Measurements from ENCODE around the gene TRPM2. TPM values are rescaled to one million over a fixed set of nuclear protein-coding genes. Genes with fewer than 3 reads are reported as not detected.
"Not testable (repeated sequence)": the region's sequence is repeated elsewhere in the genome, so short reads cannot be mapped to it uniquely, and the experiment has no call there.

Gene TRPM2
- total RNA-seq, 2 donors from 2014 or later: 2.7 to 26.1 TPM

GRCh38 chr21:44399955-44400790 is 46.8 kb downstream of the TRPM2 start:
- H3K9me3 ChIP-seq (ENCODE audit: control insufficient read depth, low read length, poor library complexity, severe bottlenecking): no peaks in the 10 kb centered on the region
- no peak for DNase-seq
- H3K27me3 Mint-ChIP-seq: no peaks in the 10 kb centered on the region
- no peaks in the 10 kb centered on the region for H3K4me1 Mint-ChIP-seq
- ATAC-seq: no peak
- no peak overlapping the region for H3K27ac Mint-ChIP-seq
- H3K36me3 Mint-ChIP-seq (ENCODE audit: low read depth): peaks cover 2% of the 10 kb centered on the region
- no peak overlapping the region for H3K4me3 Mint-ChIP-seq

- Mint-ChIP-seq H3K27ac (no peak overlapping the region), H3K36me3 (ENCODE audit: low read depth) (peaks cover 2% of the 10 kb centered on the region), H3K4me1 (no peaks in the 10 kb centered on the region), H3K4me3 (no peak overlapping the region), H3K27me3 (no peaks in the 10 kb centered on the region)
- ATAC-seq (no peak), DNase-seq (no peak)
- no peaks in the 10 kb centered on the region for H3K9me3 ChIP-seq (ENCODE audit: control insufficient read depth, low read length, poor library complexity, severe bottlenecking)
Measured at GRCh38 chr21:44400791-44401385, 47.5 kb downstream of the TRPM2 start.

GRCh38 chr21:44401386-44402160 is 48.2 kb downstream of the TRPM2 start:
- no peaks in the 10 kb centered on the region for H3K9me3 ChIP-seq (ENCODE audit: control insufficient read depth, low read length, poor library complexity, severe bottlenecking)
- Mint-ChIP-seq H3K4me3 (no peak overlapping the region), H3K4me1 (no peaks in the 10 kb centered on the region), H3K27ac (no peak overlapping the region), H3K36me3 (ENCODE audit: low read depth) (peaks cover 4% of the 10 kb centered on the region), H3K27me3 (no peaks in the 10 kb centered on the region)
- ATAC-seq (no peak), DNase-seq (no peak)

GRCh38 chr21:44402323-44403105 is 49.1 kb downstream of the TRPM2 start:
- no peaks in the 10 kb centered on the region for H3K4me1 Mint-ChIP-seq
- H3K9me3 ChIP-seq (ENCODE audit: control insufficient read depth, low read length, poor library complexity, severe bottlenecking): no peaks in the 10 kb centered on the region
- H3K27me3 Mint-ChIP-seq: no peaks in the 10 kb centered on the region
- no peak overlapping the region for H3K4me3 Mint-ChIP-seq
- ATAC-seq: no peak
- peaks cover 4% of the 10 kb centered on the region for H3K36me3 Mint-ChIP-seq (ENCODE audit: low read depth)
- no peak overlapping the region for H3K27ac Mint-ChIP-seq
- no peak for DNase-seq

GRCh38 chr21:44403106-44404020 is 49.9 kb downstream of the TRPM2 start:
- peaks cover 4% of the 10 kb centered on the region for H3K36me3 Mint-ChIP-seq (ENCODE audit: low read depth)
- no peaks in the 10 kb centered on the region for H3K9me3 ChIP-seq (ENCODE audit: control insufficient read depth, low read length, poor library complexity, severe bottlenecking)
- no peak overlapping the region for H3K4me3 Mint-ChIP-seq
- H3K4me1 Mint-ChIP-seq: no peaks in the 10 kb centered on the region
- H3K27ac Mint-ChIP-seq: no peak overlapping the region
- no peaks in the 10 kb centered on the region for H3K27me3 Mint-ChIP-seq
- DNase-seq (no peak), ATAC-seq (no peak)

- H3K9me3 ChIP-seq (ENCODE audit: control insufficient read depth, low read length, poor library complexity, severe bottlenecking); H3K4me3 Mint-ChIP-seq; H3K27ac Mint-ChIP-seq; H3K4me1 Mint-ChIP-seq; ATAC-seq; H3K36me3 Mint-ChIP-seq (ENCODE audit: low read depth); H3K27me3 Mint-ChIP-seq; DNase-seq: not testable (repeated sequence)
Measured at GRCh38 chr21:44404482-44404881, 51.1 kb downstream of the TRPM2 start.

- ATAC-seq: no peak
- DNase-seq: no peak
- H3K4me3 Mint-ChIP-seq: no peak overlapping the region
- H3K9me3 ChIP-seq (ENCODE audit: control insufficient read depth, low read length, poor library complexity, severe bottlenecking): no peaks in the 10 kb centered on the region
- no peak overlapping the region for H3K27ac Mint-ChIP-seq
- peaks cover 7% of the 10 kb centered on the region for H3K36me3 Mint-ChIP-seq (ENCODE audit: low read depth)
- peaks cover 2% of the 10 kb centered on the region for H3K4me1 Mint-ChIP-seq
- no peaks in the 10 kb centered on the region for H3K27me3 Mint-ChIP-seq
Measured at GRCh38 chr21:44405091-44405947, 51.9 kb downstream of the TRPM2 start.

GRCh38 chr21:44405948-44406872 is 52.8 kb downstream of the TRPM2 start:
- ATAC-seq (no peak), DNase-seq (no peak)
- no peak overlapping the region for H3K4me3 Mint-ChIP-seq
- peaks cover 2% of the 10 kb centered on the region for H3K4me1 Mint-ChIP-seq
- H3K36me3 Mint-ChIP-seq (ENCODE audit: low read depth): peaks cover 7% of the 10 kb centered on the region
- H3K27ac Mint-ChIP-seq: peak overlapping the region; percentile 48
- H3K27me3 Mint-ChIP-seq: no peaks in the 10 kb centered on the region
- H3K9me3 ChIP-seq (ENCODE audit: control insufficient read depth, low read length, poor library complexity, severe bottlenecking): no peaks in the 10 kb centered on the region

- H3K27ac Mint-ChIP-seq: peak overlapping the region; percentile 48
- no peak for DNase-seq
- H3K4me1 Mint-ChIP-seq: peaks cover 2% of the 10 kb centered on the region
- H3K27me3 Mint-ChIP-seq: no peaks in the 10 kb centered on the region
- no peak for ATAC-seq
- H3K4me3 Mint-ChIP-seq: peak overlapping the region; percentile 22
- H3K9me3 ChIP-seq (ENCODE audit: control insufficient read depth, low read length, poor library complexity, severe bottlenecking): no peaks in the 10 kb centered on the region
- H3K36me3 Mint-ChIP-seq (ENCODE audit: low read depth): peaks cover 5% of the 10 kb centered on the region
Measured at GRCh38 chr21:44406953-44407352, 53.5 kb downstream of the TRPM2 start.

GRCh38 chr21:44407493-44407892 is 54.1 kb downstream of the TRPM2 start:
- Mint-ChIP-seq H3K4me3 (no peak overlapping the region), H3K27me3 (no peaks in the 10 kb centered on the region), H3K36me3 (ENCODE audit: low read depth) (peaks cover 5% of the 10 kb centered on the region), H3K4me1 (peaks cover 2% of the 10 kb centered on the region), H3K27ac (peak overlapping the region; percentile 48)
- ATAC-seq (no peak), DNase-seq (no peak)
- H3K9me3 ChIP-seq (ENCODE audit: control insufficient read depth, low read length, poor library complexity, severe bottlenecking): no peaks in the 10 kb centered on the region

- no peak overlapping the region for H3K4me3 Mint-ChIP-seq
- H3K27me3 Mint-ChIP-seq: no peaks in the 10 kb centered on the region
- H3K27ac Mint-ChIP-seq: no peak overlapping the region
- DNase-seq: no peak
- peaks cover 5% of the 10 kb centered on the region for H3K36me3 Mint-ChIP-seq (ENCODE audit: low read depth)
- H3K9me3 ChIP-seq (ENCODE audit: control insufficient read depth, low read length, poor library complexity, severe bottlenecking): no peaks in the 10 kb centered on the region
- ATAC-seq: no peak
- peaks cover 2% of the 10 kb centered on the region for H3K4me1 Mint-ChIP-seq
Measured at GRCh38 chr21:44408226-44408625, 54.8 kb downstream of the TRPM2 start.
